Measurements from ENCODE around the gene SLC6A20. TPM values are rescaled to one million over a fixed set of nuclear protein-coding genes. Genes with fewer than 3 reads are reported as not detected.
A peak's percentile ranks its signal among the peaks of the same experiment; 100 is the strongest.

The SLC6A20 gene
- polyA plus RNA-seq, 3 donors from 2014 or later: not detected

DNA sequence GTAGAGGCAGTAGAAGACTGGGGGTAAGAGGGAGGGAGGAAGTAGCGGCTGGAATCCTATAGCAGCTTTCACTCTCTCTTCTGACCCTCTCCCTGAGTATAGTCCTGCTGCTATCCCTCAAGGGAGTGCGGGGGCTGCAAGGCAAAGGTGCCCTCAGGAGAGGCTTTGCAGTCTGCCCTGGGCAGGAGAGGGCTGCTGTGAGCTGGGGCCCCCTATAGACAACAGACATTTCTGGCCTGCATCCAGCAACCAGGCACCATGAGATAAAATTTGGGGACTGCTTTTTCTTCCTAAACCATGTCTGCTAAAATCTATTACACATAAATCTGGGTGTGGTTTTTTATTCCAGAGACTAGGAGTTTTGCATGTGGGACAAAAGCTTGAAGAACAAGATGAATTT, 59.1 kb downstream of the SLC6A20 start:
- DNase-seq: no peak
- peaks cover 17 to 50% of the 10 kb centered on the region in 2 donors for H3K4me1 Mint-ChIP-seq
- H3K27ac Mint-ChIP-seq: peak overlapping the region in 5 of 6 donors; percentile 11 to 66 (median 57)
- no peak overlapping the region for H3K4me3 Mint-ChIP-seq
- H3K9me3 Mint-ChIP-seq: no peaks in the 10 kb centered on the region
- H3K36me3 Mint-ChIP-seq: peaks cover 18 to 70% (median 45%) of the 10 kb centered on the region in 3 donors
- no peaks in the 10 kb centered on the region for H3K27me3 Mint-ChIP-seq (ENCODE audit: low read depth in 3 of 3)

DNA sequence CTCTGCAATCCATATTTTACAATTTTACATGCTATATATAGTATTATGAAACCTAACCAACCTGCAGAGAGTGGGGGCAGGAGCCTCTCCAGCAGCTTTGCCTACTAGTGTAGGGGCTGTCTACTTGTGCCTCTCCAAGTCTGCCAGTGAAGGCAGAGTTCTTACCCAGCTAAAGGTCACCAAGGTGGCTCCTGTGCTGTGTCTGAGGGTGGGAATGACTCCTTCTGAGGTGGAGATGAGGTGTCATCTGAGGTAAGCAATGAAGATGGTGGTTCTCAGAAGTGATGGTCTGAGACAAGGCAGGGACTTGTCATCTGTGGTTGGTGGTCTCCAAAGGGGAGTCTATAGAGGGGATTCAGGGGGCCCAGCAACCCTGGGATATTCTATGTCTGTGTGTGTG, 59.6 kb downstream of the SLC6A20 start:
- H3K27me3 Mint-ChIP-seq (ENCODE audit: low read depth in 3 of 3): no peaks in the 10 kb centered on the region
- peaks cover 21 to 74% (median 48%) of the 10 kb centered on the region in 3 donors for H3K36me3 Mint-ChIP-seq
- peaks cover 13 to 50% of the 10 kb centered on the region in 2 donors for H3K4me1 Mint-ChIP-seq
- no peaks in the 10 kb centered on the region for H3K9me3 Mint-ChIP-seq
- H3K27ac Mint-ChIP-seq: peak overlapping the region in 5 of 6 donors; percentile 11 to 66 (median 57)
- H3K4me3 Mint-ChIP-seq: no peak overlapping the region
- no peak for DNase-seq

DNA sequence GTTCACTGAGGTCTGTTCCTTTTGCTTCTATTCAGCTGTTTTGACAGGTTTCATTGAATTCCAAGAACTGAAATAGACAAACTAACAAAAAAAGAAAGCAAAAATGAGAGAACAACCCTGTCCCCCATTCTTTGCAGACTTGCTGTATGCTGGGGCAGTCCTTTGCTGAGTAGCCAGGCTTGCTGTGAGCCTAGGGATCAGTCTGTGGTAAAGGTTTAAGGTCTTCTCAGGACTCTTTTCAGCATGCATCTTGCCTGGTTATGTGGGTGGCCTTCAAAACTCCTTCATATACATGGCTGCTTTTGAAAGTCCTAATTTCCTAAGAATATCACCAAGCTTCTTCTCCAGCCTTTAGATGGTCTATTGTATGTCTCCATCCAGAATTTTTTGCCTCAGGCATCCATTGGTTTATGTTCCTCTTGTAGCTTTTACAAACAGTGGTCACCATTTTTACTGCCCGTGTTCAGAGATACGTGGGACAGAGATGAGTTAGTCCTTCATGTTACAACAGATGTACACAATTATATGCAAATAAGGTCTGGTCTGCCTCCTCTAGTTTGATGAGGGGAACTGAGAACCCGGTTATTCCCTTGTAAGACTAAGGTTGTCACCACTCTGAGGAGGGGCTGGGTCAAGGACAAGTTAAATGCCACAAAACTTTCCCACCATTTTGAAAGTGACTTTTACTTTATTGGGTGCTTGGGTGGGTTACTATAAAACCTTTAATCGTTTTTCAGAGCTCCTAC, 65.8 kb downstream of the SLC6A20 start:
- H3K27ac Mint-ChIP-seq: peak overlapping the region in 3 of 6 donors; percentile 13 to 43 (median 30)
- H3K4me3 Mint-ChIP-seq: no peak overlapping the region
- no peaks in the 10 kb centered on the region for H3K27me3 Mint-ChIP-seq (ENCODE audit: low read depth in 3 of 3)
- no peak for DNase-seq
- H3K36me3 Mint-ChIP-seq: peaks cover 23 to 55% (median 33%) of the 10 kb centered on the region in 3 donors
- H3K4me1 Mint-ChIP-seq: peaks cover 2 to 81% of the 10 kb centered on the region in 2 donors
- H3K9me3 Mint-ChIP-seq: no peaks in the 10 kb centered on the region

DNA sequence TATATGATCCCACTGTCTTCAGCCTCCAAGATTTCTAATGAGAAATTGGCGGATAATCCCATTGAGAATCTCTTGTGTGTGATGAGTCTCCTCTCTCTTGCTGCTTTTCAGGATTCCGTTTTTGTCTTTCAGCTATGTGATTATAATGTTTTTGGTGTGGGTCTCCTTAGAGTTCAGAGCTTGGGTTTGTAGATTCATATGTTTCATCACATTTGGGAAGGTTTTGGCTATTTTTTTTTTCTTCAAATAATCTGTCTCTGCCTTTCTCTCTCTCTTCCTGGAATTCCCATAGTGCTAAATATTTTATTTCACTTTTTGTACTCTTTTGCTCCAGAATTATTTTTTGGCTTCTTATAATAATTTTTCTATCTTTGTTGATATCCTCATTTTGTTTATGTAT, 66.7 kb downstream of the SLC6A20 start:
- Mint-ChIP-seq H3K4me1 (peaks cover 2 to 81% of the 10 kb centered on the region in 2 donors), H3K4me3 (no peak overlapping the region), H3K27ac (peak overlapping the region in 5 of 6 donors; percentile 1 to 69 (median 51)), H3K9me3 (no peaks in the 10 kb centered on the region), H3K36me3 (peaks cover 22 to 49% (median 24%) of the 10 kb centered on the region in 3 donors), H3K27me3 (ENCODE audit: low read depth in 3 of 3) (no peaks in the 10 kb centered on the region)
- no peak for DNase-seq

DNA sequence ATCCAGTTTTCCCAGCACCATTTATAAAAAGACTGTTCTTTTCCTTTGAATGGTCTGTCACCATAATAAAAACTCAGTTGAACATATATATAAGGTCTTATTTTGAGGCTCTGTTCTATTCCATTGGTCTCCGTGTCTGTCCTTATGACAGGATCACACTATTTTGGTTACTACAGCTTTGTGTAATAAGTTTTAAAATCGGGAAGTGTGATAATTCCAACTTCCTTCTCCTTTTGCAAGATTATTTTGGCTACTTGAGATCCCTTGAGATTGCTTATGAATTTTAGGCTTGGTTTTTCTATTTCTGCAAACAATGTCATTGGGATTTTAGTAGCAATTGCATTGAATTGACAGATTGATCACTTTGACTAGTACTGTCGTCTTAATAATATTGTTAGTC, 71.4 kb downstream of the SLC6A20 start:
- Mint-ChIP-seq H3K36me3 (peaks cover 26 to 42% (median 31%) of the 10 kb centered on the region in 3 donors), H3K27ac (peak overlapping the region in 4 of 6 donors; percentile 5 to 46 (median 28)), H3K4me3 (no peak overlapping the region), H3K27me3 (ENCODE audit: low read depth in 3 of 3) (no peaks in the 10 kb centered on the region), H3K9me3 (no peaks in the 10 kb centered on the region), H3K4me1 (peaks cover 6 to 73% of the 10 kb centered on the region in 2 donors)
- no peak for DNase-seq

DNA sequence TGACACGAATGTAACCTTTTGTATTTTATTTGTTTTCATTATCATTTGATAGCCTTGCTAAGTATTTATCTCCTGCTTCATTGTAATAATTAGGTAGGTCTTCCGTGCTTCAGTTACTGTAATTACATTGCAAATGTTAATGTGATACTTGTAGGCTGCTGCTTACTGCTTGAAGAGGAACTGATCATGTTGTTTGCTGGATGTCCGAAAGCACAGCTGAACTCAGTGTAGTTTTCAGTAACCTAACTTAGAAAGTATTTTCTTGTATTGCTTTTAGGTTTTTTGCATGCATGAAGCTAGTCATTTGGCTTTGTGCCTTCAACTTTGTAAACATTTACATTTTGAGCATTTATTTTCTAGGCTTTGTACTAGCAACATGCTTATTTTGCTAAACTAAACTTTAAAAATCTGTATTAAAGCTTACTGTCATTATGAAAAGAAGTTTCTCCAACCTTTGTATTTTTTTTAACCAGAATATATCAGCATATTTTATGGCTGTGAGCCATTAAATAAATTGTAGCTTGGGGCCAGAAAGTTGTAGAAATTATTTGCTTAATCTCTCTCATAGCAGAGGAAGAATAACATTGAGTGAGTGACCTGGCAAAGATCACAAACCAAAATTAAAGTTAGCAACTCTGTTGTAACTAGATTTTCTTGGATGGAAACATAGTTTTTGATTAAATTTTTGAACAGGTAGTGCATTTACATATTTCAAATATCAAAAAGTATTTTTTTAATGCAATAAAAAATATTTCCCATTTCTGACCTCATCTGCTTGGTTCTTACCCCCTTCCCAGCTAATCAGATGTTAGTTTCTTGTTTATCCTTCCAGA, 76.5 kb downstream of the SLC6A20 start:
- Mint-ChIP-seq H3K4me1 (peaks cover 6 to 65% of the 10 kb centered on the region in 2 donors), H3K9me3 (no peaks in the 10 kb centered on the region), H3K4me3 (no peak overlapping the region), H3K27ac (peak overlapping the region in 4 of 6 donors; percentile 24 to 71 (median 52)), H3K27me3 (ENCODE audit: low read depth in 3 of 3) (no peaks in the 10 kb centered on the region), H3K36me3 (peaks cover 27 to 45% (median 29%) of the 10 kb centered on the region in 3 donors)
- DNase-seq: no peak

DNA sequence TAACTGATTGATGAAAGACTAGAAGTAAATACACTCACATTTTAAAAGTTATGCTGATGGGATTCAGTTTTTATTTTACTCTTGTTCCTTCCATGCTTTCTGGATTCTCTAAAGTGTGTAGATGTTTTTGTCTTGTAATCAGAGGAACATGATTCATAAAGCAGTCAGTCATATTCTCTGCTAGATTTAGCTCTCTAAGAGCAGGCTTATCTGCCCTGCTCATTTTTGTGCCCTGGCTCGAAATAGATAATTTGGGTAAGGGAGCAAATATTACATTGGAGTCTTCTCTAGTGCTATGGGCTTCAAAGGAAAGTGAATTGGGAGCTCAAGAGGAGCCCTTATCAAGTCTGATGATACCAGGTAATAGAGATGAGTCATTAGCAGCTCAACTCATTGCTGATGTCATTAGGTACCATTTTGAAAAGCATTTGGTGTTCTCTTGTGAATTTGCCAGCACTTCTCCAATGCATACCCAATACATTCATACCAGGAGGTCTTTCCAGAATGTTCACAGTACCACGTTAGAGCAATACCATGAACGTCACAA, 79.5 kb downstream of the SLC6A20 start:
- Mint-ChIP-seq H3K27me3 (ENCODE audit: low read depth in 3 of 3) (peaks cover 0 to 2% (median 0%) of the 10 kb centered on the region in 3 donors), H3K4me1 (peaks cover 9 to 66% of the 10 kb centered on the region in 2 donors), H3K4me3 (no peak overlapping the region), H3K36me3 (peaks cover 10 to 46% (median 19%) of the 10 kb centered on the region in 3 donors), H3K9me3 (no peaks in the 10 kb centered on the region), H3K27ac (peak overlapping the region in 3 of 6 donors; percentile 19 to 75 (median 63))
- DNase-seq: no peak

DNA sequence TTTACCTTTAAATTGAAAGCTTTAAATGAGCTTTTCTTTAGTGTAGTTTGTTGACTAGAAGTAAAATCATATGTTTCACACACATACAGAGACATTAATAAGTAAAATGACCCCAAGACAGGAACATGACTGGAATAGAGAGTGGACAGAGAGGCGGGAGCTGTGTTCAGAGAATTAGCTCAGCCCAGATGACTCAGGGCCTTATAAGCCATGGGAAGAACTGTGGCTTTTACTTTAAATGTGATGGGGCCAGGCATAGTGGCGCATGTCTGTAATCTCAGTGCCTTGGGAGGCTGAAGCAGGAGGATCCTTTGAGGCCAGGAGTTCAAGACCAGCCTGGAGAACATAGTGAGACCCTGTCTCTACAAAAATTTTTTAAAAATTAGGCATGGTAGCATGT, 80.4 kb downstream of the SLC6A20 start:
- peak overlapping the region in 2 of 6 donors; percentile 43 to 78 for H3K27ac Mint-ChIP-seq
- peaks cover 12 to 76% of the 10 kb centered on the region in 2 donors for H3K4me1 Mint-ChIP-seq

DNA sequence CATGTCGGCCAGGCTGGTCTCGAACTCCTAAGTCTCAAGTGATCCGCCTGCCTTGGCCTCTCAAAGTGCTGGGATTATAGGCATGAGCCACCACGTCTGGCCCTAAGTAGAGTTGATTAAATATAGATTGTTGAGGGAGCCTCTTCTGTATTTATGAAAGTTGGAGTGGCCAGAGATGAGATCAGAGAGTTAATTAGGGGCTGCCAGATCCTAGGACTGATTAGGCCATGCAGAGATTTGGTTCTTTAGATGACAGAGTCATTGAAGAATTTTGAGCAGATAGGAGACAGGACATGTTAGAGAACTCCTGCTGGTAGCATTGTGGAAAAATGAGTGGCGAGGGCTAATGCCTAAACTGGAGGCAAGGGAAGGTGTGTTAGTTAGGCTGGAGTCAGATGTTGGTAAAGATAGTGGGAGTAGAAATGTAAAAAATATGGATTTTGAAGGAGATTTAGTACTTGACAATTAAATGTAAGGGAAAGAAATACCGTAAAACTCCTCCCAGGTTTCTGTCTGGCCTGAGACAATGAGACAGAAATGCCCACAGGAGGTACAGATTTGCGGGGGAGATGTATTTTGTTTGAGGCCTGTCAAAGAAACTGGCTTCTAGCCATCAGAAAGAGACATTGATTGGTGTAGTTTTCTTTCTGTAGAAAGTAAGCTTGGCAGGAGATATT, 83.8 kb downstream of the SLC6A20 start:
- peaks cover 0 to 2% (median 0%) of the 10 kb centered on the region in 3 donors for H3K27me3 Mint-ChIP-seq (ENCODE audit: low read depth in 3 of 3)
- H3K4me3 Mint-ChIP-seq: no peak overlapping the region
- peaks cover 11 to 67% of the 10 kb centered on the region in 2 donors for H3K4me1 Mint-ChIP-seq
- H3K27ac Mint-ChIP-seq: peak overlapping the region in 5 of 6 donors; percentile 31 to 58 (median 52)
- no peaks in the 10 kb centered on the region for H3K9me3 Mint-ChIP-seq
- DNase-seq: no peak
- H3K36me3 Mint-ChIP-seq: peaks cover 7 to 58% (median 30%) of the 10 kb centered on the region in 3 donors

More for the DNA sequence above, 80.4 kb downstream of the SLC6A20 start:
- DNase-seq: no peak
- peaks cover 10 to 50% (median 19%) of the 10 kb centered on the region in 3 donors for H3K36me3 Mint-ChIP-seq
- H3K27me3 Mint-ChIP-seq (ENCODE audit: low read depth in 3 of 3): peaks cover 0 to 2% (median 0%) of the 10 kb centered on the region in 3 donors
- no peak overlapping the region for H3K4me3 Mint-ChIP-seq
- H3K9me3 Mint-ChIP-seq: no peaks in the 10 kb centered on the region

DNA sequence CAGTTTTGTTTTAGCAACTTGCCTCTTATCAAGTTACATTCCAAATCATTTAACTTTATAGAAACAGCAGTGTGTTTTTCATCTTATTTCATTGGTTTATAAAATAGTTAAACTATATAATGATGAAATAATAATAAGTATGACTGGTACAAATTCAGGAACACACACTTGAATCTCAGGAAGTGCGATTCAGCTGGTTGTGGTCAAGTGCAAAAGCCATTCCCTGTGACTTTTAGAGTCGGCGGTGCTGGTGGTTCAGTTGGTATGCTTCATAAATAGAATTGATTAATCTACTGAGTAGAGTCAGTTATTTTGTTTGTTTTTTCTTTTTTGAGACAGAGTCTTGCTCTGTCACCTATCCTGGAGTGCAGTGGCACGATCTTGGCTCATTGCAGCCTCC, 84.4 kb downstream of the SLC6A20 start:
- Mint-ChIP-seq H3K36me3 (peaks cover 6 to 56% (median 32%) of the 10 kb centered on the region in 3 donors), H3K9me3 (no peaks in the 10 kb centered on the region), H3K4me3 (no peak overlapping the region), H3K27me3 (ENCODE audit: low read depth in 3 of 3) (peaks cover 0 to 2% (median 1%) of the 10 kb centered on the region in 3 donors), H3K4me1 (peaks cover 9 to 67% of the 10 kb centered on the region in 2 donors), H3K27ac (peak overlapping the region in 5 of 6 donors; percentile 31 to 58 (median 45))
- DNase-seq: no peak

DNA sequence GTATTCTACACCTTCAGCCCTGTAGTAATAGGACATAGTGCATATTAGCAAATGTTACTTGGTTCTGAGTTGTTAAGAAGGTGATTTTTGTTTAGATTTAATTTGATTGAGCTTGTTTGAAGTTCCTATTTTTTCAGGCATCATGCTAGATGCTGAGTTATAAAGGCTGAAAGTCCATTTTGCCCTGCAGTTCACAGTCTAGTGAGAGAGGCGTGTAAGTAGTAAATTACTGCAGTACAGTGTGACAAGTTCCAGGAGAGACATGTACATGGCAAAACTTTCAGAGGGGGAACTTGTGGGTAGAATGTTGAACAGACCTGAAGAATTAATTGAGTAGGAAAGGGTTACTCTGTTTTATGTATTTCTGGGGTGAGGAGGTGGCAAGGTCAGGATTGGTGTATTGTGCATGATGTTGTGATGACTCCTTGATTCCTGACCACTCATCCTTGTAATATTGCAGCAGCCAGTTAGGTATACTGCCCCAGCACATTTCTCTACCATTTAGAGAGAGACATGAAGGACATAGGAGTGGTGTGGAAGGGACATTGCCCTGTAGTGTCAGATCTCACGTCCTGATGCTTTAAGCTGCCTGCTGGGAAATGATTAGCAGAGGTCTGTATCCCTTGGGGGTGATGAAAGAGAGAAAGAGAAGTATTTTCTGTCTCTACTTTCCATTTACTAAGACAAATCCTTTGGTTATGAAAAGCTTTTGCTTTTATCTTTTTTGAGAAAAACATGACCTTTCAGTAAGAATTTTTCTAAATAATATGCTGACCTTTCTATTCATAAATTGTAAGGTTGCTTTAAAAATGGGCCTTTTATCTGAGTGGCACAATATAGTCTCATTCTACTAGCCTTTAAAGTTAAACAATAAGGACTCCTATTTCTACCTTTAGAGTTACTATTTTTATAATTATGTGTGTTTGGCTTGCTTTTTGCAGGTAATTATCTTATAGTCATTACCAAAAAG, 90.2 kb downstream of the SLC6A20 start:
- no peaks in the 10 kb centered on the region for H3K9me3 Mint-ChIP-seq
- H3K36me3 Mint-ChIP-seq: peaks cover 9 to 39% (median 31%) of the 10 kb centered on the region in 3 donors
- DNase-seq: no peak
- H3K27ac Mint-ChIP-seq: peak overlapping the region; percentile 8 to 80 (median 60)
- H3K4me1 Mint-ChIP-seq: peaks cover 36 to 79% of the 10 kb centered on the region in 2 donors
- H3K27me3 Mint-ChIP-seq (ENCODE audit: low read depth in 3 of 3): peaks cover 0 to 1% (median 0%) of the 10 kb centered on the region in 3 donors
- no peak overlapping the region for H3K4me3 Mint-ChIP-seq
